T-cell (primary cell): ENCODE results near the gene PKIG. TPM values are rescaled to one million over a fixed set of nuclear protein-coding genes. Genes with fewer than 3 reads are reported as not detected.

Source experiments
- ATAC-seq, 4 experiments: fragments of 200-7000 bp in 3 of 4; fragments of 150-1000 bp in 1 of 4; cut with Tn5 transposase; replicated peaks in 1 of 4; 1 replicate in 3 of 4; 2 replicates in 1 of 4; pipeline ENCODE4 v1.10.0; 2021; ENCODE audit warnings: moderate library complexity in 3 of 4, mild to moderate bottlenecking in 2 of 4, moderate number of reproducible peaks in 1 of 4
- CTCF ChIA-PET, 2 donors: fragments of 300-600 bp; sonication (Branson Sonifier 250); formaldehyde crosslinking; loops; one replicate each; lab custom pipeline; 2022; ENCODE audit warnings: antibody characterized with exemption in 2 of 2; lab: Charles Lee
- POLR2A ChIA-PET, 2 donors: fragments of 300-600 bp; sonication (Branson Sonifier 250); formaldehyde crosslinking; loops; one replicate each; lab custom pipeline; 2022; ENCODE audit warnings: antibody characterized with exemption in 2 of 2; lab: Charles Lee
- DNase-seq, 35 experiments: peaks; one replicate each; pipeline versions ENCODE4 v3.0.0 to v3.0.0-alpha.2; 2013 to 2023
- H3K27ac ChIP-seq: one replicate; pipeline ENCODE4 v1.5.1; 2013; ENCODE audit warnings: low read length
- H3K27me3 ChIP-seq, 2 experiments: replicated peaks in 1 of 2; 1 replicate in 1 of 2; 2 replicates in 1 of 2; pipeline versions ENCODE4 v1.6.1 to v1.7.0; 2013; ENCODE audit warnings: low read length in 1 of 2, mixed read lengths in 1 of 2; ENCODE audit not compliant: control insufficient read depth in 2 of 2, insufficient read depth in 2 of 2; ENCODE audit errors: extremely low read depth in 1 of 2
- H3K36me3 ChIP-seq, 2 donors: 1 replicate in 1 of 2; 2 replicates in 1 of 2; pipeline versions ENCODE4 v1.6.1 to v1.7.0; 2013; ENCODE audit warnings: low read length in 1 of 2; ENCODE audit not compliant: control insufficient read depth in 2 of 2, insufficient read depth in 1 of 2; ENCODE audit errors: extremely low read depth in 1 of 2
- H3K4me1 ChIP-seq, 2 experiments: 1 replicate in 1 of 2; 2 replicates in 1 of 2; pipeline versions ENCODE4 v1.6.1 to v1.7.0; 2013; ENCODE audit warnings: low read length in 2 of 2, mixed read lengths in 1 of 2; ENCODE audit not compliant: insufficient read depth in 2 of 2, control insufficient read depth in 1 of 2; ENCODE audit errors: extremely low read depth in 1 of 2
- H3K4me3 ChIP-seq, 2 donors: 1 replicate in 1 of 2; 2 replicates in 1 of 2; pipeline versions ENCODE4 v1.5.1 to v1.7.0; 2013; ENCODE audit warnings: mild to moderate bottlenecking in 2 of 2, low read length in 1 of 2, moderate library complexity in 1 of 2; ENCODE audit not compliant: control insufficient read depth in 1 of 2; ENCODE audit errors: extremely low read depth in 1 of 2
- H3K9me3 ChIP-seq: 2 replicates; pipeline ENCODE4 v1.7.0; 2013
- H3K27ac Mint-ChIP-seq, 2 donors: one replicate each; pipeline ENCODE4 v1.8.0; 2020 to 2021; ENCODE audit warnings: mild to moderate bottlenecking in 2 of 2, mixed read lengths in 2 of 2
- H3K27me3 Mint-ChIP-seq, 2 donors: one replicate each; pipeline ENCODE4 v1.8.0; 2021 to 2022; ENCODE audit warnings: mixed read lengths in 2 of 2
- H3K36me3 Mint-ChIP-seq: one replicate; pipeline ENCODE4 v1.8.0; 2021; ENCODE audit warnings: mixed read lengths
- H3K4me1 Mint-ChIP-seq, 3 donors: one replicate each; pipeline ENCODE4 v1.8.0; 2020 to 2022; ENCODE audit warnings: mixed read lengths in 3 of 3, mild to moderate bottlenecking in 1 of 3
- H3K4me3 Mint-ChIP-seq, 3 donors: one replicate each; pipeline ENCODE4 v1.8.0; 2020 to 2022; ENCODE audit warnings: mild to moderate bottlenecking in 3 of 3, mixed read lengths in 3 of 3, moderate library complexity in 3 of 3
- H3K9me3 Mint-ChIP-seq, 3 donors: one replicate each; pipeline ENCODE4 v1.8.0; 2020 to 2022; ENCODE audit warnings: mixed read lengths in 3 of 3
- WGBS: methylation state at CpG from one replicate; pipeline ENCODE4 v1.1.5; 2013; ENCODE audit warnings: missing lambda C conversion rate; ENCODE audit not compliant: insufficient coverage; 5-methylcytosine and 5-hydroxymethylcytosine counted together
- total RNA-seq, 35 experiments: library from RNA in 6 of 35; stranded (reverse) in 6 of 35; fragments of 120-200 nt in 1 of 35; gene quantifications; one replicate each; pipeline versions ENCODE4 v1.2.1 to v1.2.4 and lab custom pipeline; 2013 to 2026

The PKIG gene
- total RNA-seq, 5 donors from 2014 or later (not counting 1 experiment from before 2014, with no cell fraction given), result 2.1 to 7.7 (median 4.7) TPM

DNA sequence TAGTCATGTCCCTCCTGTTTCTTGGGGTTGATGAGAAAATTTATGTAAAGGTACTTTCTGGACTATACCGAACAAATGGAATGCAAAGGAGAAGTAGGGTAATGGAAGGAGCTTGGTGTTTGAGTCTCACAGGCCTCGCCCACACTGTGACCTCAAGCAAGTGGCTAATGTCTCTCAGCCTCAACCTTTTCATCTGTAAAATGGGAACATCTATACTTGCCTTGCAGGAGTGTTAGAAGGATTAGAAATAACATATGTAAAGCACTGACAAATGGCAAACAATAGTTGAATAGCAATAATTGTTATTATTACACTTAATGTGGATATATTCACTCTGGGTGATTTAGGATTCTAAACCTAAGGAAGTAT is 8.9 kb upstream of the PKIG start:
- Histone ChIP-seq H3K36me3 (no peaks in the 10 kb centered on the region), H3K4me1 (peaks cover 0 to 5% of the 10 kb centered on the region in 2 experiments), H3K27me3 (no peaks in the 10 kb centered on the region), H3K27ac (no peak overlapping the region), H3K4me3 (no peak overlapping the region), H3K9me3 (no peaks in the 10 kb centered on the region)
- H3K9me3 Mint-ChIP-seq, result no peaks in the 10 kb centered on the region
- no peak for DNase-seq
- H3K4me1 Mint-ChIP-seq, result peaks cover 15 to 20% (median 18%) of the 10 kb centered on the region in 3 donors
- ChIA-PET POLR2A (no interaction called here), CTCF (no interaction called here)
- no peak overlapping the region for H3K27ac Mint-ChIP-seq
- ATAC-seq, result no peak
- no peak overlapping the region for H3K4me3 Mint-ChIP-seq
- no peaks in the 10 kb centered on the region for H3K36me3 Mint-ChIP-seq
- H3K27me3 Mint-ChIP-seq, result no peaks in the 10 kb centered on the region
- no CpG with 5 or more reads among the region's 2 CpGs for WGBS

DNA sequence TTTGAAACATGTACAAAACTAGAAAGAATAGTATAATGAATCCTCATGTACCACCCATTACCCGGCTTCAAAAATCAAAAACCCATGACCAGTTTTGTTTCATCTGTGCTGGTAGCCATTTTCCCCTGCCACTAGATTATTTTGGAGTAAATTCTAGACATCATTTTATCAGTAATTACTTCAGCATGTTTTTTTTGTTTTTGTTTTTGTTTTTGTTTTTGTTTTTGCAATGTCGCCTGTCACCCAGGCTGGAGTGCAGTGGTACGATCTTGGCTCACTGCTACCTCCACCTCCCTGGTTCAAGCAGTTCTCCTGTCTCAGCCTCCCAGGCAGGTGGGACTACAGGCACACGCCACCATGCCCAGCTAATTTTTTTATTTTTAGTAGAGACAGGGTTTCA is 8.0 kb upstream of the PKIG start:
- no peaks in the 10 kb centered on the region for H3K27me3 ChIP-seq
- WGBS, result 100% methylated on average over 1 of the region's 4 CpGs
- Mint-ChIP-seq H3K9me3 (no peaks in the 10 kb centered on the region), H3K27ac (no peak overlapping the region), H3K27me3 (no peaks in the 10 kb centered on the region), H3K4me1 (peaks cover 15 to 20% (median 18%) of the 10 kb centered on the region in 3 donors), H3K4me3 (no peak overlapping the region), H3K36me3 (no peaks in the 10 kb centered on the region)
- H3K36me3 ChIP-seq, result no peaks in the 10 kb centered on the region
- ATAC-seq, result no peak
- H3K4me1 ChIP-seq, result peaks cover 0 to 5% of the 10 kb centered on the region in 2 experiments
- POLR2A ChIA-PET, result no interaction called here
- H3K9me3 ChIP-seq, result no peaks in the 10 kb centered on the region
- no peak overlapping the region for H3K27ac ChIP-seq
- no peak overlapping the region for H3K4me3 ChIP-seq
- no peak for DNase-seq
- CTCF ChIA-PET, result no interaction called here

DNA sequence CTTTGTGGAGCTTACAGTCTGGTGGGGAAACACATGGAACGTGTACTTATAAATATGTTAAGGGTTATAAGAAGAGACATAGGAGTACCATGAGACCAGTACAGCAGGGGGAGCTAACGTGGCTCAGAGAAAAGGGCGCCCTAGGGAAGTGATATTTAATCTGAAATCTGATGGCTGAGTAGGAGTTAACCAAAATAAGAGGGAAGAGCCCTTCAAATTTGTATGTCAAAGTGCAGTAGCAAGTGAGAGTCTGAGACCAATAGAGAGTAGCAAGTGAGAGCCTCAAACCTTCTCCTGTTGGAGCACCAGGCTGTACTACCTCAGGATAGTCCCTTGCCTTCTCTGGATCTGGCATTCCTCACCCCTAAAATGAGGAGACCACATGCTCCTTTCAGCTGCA is 6.1 kb upstream of the PKIG start:
- Histone ChIP-seq H3K27ac (no peak overlapping the region), H3K4me1 (peaks cover 2 to 4% of the 10 kb centered on the region in 2 experiments), H3K27me3 (no peaks in the 10 kb centered on the region), H3K9me3 (no peaks in the 10 kb centered on the region), H3K4me3 (no peak overlapping the region), H3K36me3 (no peaks in the 10 kb centered on the region)
- Mint-ChIP-seq H3K4me3 (no peak overlapping the region), H3K27me3 (no peaks in the 10 kb centered on the region), H3K27ac (no peak overlapping the region), H3K36me3 (no peaks in the 10 kb centered on the region), H3K9me3 (no peaks in the 10 kb centered on the region), H3K4me1 (peaks cover 9 to 21% (median 13%) of the 10 kb centered on the region in 3 donors)
- CTCF ChIA-PET, result interaction anchor here in 1 of 2 donors (0.5 to 1.4 kb wide), 2 partner anchors 58 to 359 kb away, joined by 3 to 4 read pairs; no protein-coding TSS in a partner anchor
- POLR2A ChIA-PET, result no interaction called here
- ATAC-seq (peak in 1 of 4 experiments; percentile 56), DNase-seq (peak in 2 of 35 experiments; percentile 24 to 28)
- 46% methylated on average over 3 of the region's 3 CpGs for WGBS

DNA sequence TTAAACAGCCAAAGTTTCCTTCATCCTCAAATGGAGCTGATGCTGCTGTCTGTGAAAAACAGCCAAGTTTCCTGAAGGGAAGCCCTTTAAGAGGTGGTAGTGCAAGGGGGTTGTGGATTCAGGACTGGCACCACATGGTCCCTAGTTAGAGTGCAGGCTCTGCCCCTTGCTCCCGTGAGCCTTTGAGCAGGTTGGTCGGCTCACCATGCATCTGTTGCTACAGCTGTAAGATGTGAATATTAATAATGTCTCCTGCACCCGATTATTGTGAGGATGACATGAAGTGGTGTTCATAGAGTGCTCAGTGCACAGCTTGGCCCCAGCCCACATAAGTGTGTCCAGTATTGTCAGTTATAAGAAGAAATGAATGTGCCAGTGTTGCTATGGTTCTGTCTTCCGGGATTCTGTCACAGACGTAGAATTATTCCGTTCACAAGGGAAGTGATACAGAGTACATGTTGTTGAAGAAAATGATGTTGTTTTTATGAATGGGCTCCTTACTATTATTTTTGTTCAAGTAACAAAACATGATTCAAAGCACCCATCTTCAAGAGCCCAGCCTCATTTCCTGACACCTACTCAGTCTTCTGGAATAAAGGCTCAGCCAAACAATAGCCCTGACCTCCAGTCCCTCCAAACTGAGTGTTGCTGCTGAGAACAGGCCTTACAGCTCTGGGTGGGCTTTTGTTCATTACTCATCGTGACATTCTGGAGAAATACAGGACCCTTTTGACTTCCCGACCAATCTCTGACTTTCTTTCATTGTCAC is 2.9 kb upstream of the PKIG start:
- peaks cover 0 to 2% of the 10 kb centered on the region in 2 experiments for H3K4me1 ChIP-seq
- ATAC-seq (no peak), DNase-seq (no peak)
- POLR2A ChIA-PET, result no interaction called here
- H3K27ac Mint-ChIP-seq, result no peak overlapping the region
- no peaks in the 10 kb centered on the region for H3K27me3 Mint-ChIP-seq
- CTCF ChIA-PET, result no interaction called here
- no peaks in the 10 kb centered on the region for H3K9me3 ChIP-seq
- WGBS, result 93% methylated on average over 3 of the region's 8 CpGs
- no peak overlapping the region for H3K27ac ChIP-seq
- no peaks in the 10 kb centered on the region for H3K36me3 ChIP-seq
- peaks cover 7 to 22% (median 9%) of the 10 kb centered on the region in 3 donors for H3K4me1 Mint-ChIP-seq
- H3K27me3 ChIP-seq, result no peaks in the 10 kb centered on the region
- no peak overlapping the region for H3K4me3 Mint-ChIP-seq
- H3K4me3 ChIP-seq, result no peak overlapping the region
- H3K9me3 Mint-ChIP-seq, result no peaks in the 10 kb centered on the region
- H3K36me3 Mint-ChIP-seq, result no peaks in the 10 kb centered on the region

DNA sequence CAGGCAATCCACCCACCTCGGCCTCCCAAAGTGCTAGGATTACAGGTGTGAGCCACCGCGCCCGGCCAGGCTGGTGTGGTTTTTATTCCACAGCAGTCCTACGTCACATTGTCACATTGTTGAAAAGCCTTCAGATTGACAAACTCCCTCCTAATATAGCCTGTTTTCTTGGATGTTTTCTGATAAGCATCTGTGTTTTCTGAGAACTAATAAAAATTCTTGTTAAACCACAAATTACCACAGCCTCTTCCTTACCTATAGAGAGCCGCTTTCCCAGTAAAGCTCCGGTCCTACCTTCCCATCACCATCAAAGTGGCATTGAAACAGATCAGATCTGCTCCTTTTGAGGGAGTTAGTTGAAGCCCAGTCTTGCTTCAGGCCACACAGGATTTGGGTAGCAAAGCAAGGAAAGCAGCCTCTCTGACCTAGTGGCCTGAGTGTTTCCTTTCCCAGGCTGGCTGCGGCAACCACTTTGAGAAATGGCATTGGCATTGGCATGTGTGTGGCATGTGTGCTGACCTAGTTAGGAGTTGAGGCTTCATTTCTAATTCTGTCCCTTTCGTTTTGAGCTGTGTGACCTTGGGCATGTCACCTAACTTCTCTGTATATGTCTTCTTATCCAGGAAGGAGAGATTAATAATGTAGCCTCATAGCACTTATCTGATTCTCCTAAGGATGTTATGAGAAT is 1.7 kb upstream of the PKIG start:
- CTCF ChIA-PET, result interaction anchor here in 1 of 2 donors (0.6 to 0.7 kb wide), 2 partner anchors 19 to 266 kb away, joined by 3 read pairs; no protein-coding TSS in a partner anchor
- POLR2A ChIA-PET, result no interaction called here
- peaks cover 0 to 2% of the 10 kb centered on the region in 2 experiments for H3K4me1 ChIP-seq
- Mint-ChIP-seq H3K27me3 (no peaks in the 10 kb centered on the region), H3K27ac (no peak overlapping the region), H3K4me3 (no peak overlapping the region), H3K4me1 (peaks cover 7 to 24% (median 8%) of the 10 kb centered on the region in 3 donors), H3K9me3 (no peaks in the 10 kb centered on the region), H3K36me3 (no peaks in the 10 kb centered on the region)
- no peak overlapping the region for H3K27ac ChIP-seq
- H3K4me3 ChIP-seq, result no peak overlapping the region
- H3K9me3 ChIP-seq, result no peaks in the 10 kb centered on the region
- no peaks in the 10 kb centered on the region for H3K27me3 ChIP-seq
- ATAC-seq (no peak), DNase-seq (no peak)
- no peaks in the 10 kb centered on the region for H3K36me3 ChIP-seq
- WGBS, result 92% methylated on average over 4 of the region's 9 CpGs

DNA sequence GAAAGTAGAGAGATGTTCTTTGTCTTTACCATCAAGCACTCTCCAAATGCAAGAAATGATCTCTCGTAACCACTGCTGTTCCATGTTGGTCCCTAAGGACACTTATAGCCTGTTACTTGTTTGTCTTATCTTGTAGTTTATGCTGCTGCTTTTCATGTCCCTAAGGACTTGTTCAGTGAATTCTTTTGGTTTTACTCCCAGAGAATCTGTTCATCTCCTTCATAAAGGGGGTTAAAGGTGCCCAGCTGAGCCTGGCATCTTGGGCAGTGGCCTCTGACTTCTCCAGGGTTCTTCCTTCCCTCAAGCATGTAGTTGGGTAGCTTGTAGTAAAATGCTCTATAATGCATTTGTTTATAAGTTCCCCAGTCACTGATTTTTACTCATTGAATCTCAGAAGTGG is 864 bp upstream of the PKIG start:
- ATAC-seq, result no peak
- Mint-ChIP-seq H3K27me3 (no peaks in the 10 kb centered on the region), H3K4me3 (no peak overlapping the region), H3K4me1 (peaks cover under 1 to 20% (median 3%) of the 10 kb centered on the region in 3 donors), H3K36me3 (no peaks in the 10 kb centered on the region), H3K27ac (no peak overlapping the region), H3K9me3 (no peaks in the 10 kb centered on the region)
- CTCF ChIA-PET, result no interaction called here
- no CpG with 5 or more reads among the region's 1 CpG for WGBS
- no peaks in the 10 kb centered on the region for H3K27me3 ChIP-seq
- H3K4me3 ChIP-seq, result no peak overlapping the region
- no peaks in the 10 kb centered on the region for H3K36me3 ChIP-seq
- no peak for DNase-seq
- no peaks in the 10 kb centered on the region for H3K9me3 ChIP-seq
- no peak overlapping the region for H3K27ac ChIP-seq
- POLR2A ChIA-PET, result no interaction called here
- H3K4me1 ChIP-seq, result peaks cover 0 to 2% of the 10 kb centered on the region in 2 experiments
